Limb (tissue), 2 donors: Measurements from ENCODE around the gene ZBTB11.
A peak's percentile ranks its signal among the peaks of the same experiment; 100 is the strongest.
"Not testable (repeated sequence)": the region's sequence is repeated elsewhere in the genome, so short reads cannot be mapped to it uniquely, and the experiment has no call there.

ENCODE experiments used
- DNase-seq, 2 donors: peaks; one replicate each; pipeline ENCODE4 v3.0.0-alpha.2; 2016; ENCODE audit errors: extremely low spot score in 2 of 2

ZBTB11 gene, protein sequence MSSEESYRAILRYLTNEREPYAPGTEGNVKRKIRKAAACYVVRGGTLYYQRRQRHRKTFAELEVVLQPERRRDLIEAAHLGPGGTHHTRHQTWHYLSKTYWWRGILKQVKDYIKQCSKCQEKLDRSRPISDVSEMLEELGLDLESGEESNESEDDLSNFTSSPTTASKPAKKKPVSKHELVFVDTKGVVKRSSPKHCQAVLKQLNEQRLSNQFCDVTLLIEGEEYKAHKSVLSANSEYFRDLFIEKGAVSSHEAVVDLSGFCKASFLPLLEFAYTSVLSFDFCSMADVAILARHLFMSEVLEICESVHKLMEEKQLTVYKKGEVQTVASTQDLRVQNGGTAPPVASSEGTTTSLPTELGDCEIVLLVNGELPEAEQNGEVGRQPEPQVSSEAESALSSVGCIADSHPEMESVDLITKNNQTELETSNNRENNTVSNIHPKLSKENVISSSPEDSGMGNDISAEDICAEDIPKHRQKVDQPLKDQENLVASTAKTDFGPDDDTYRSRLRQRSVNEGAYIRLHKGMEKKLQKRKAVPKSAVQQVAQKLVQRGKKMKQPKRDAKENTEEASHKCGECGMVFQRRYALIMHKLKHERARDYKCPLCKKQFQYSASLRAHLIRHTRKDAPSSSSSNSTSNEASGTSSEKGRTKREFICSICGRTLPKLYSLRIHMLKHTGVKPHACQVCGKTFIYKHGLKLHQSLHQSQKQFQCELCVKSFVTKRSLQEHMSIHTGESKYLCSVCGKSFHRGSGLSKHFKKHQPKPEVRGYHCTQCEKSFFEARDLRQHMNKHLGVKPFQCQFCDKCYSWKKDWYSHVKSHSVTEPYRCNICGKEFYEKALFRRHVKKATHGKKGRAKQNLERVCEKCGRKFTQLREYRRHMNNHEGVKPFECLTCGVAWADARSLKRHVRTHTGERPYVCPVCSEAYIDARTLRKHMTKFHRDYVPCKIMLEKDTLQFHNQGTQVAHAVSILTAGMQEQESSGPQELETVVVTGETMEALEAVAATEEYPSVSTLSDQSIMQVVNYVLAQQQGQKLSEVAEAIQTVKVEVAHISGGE

DNA sequence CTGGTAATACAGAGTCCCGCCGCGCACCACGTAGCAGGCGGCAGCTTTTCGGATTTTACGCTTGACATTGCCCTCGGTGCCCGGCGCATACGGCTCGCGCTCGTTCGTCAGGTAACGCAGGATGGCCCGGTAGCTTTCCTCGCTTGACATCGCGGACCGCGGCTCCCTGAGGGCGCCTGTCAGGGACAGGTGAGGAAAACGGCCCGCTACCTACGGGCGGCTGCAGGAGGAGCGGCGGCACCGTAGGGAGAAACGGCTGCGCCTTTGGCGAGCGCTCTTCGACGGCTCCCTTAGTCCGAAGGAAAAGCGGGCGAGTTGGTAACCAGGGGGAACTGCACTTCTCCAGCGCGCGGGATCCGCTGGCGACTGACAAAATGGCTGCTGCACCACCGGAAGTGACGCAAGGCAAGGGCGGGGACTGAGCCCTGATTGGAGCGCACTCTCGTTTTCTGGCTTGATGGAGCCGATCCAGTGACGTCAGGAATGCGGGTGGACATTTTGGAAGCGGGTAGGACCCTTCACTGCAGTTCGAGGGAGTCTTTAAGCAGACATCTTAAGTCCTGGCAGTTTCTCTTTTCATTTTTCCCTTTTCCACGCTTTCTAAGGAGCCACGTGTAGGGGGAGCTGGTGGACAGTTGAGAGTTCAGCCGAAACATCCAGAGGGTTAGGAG, at the start of gene ZBTB11:
Gene ZBTB11, minus strand, starts transcription at position 368 of the 671 bp plus-strand sequence. Its CDS starts 218 bp downstream, at position 150.
- DNase-seq: peak; percentile 100

DNA sequence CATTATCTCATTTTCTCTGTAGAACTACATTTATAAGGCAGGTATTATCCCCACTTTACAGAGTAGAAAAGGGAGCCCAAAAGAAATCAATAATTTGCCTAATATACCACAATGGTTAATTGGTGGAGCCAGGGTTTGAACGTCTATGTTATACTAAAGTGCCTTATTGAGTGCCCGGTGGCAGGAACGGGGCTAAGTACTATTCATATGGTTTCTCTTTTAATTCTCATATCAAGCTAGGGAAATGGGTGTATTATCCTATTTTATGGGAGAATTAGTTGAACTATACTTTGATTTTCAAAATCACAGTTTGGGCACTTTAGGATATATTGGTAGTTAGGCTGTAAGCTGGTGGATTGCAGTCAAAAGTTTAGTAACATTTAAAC, 49.0 kb upstream of the ZBTB11 start:
- no peak for DNase-seq

- peak; percentile 27 to 42 for DNase-seq
Observed at GRCh38 chr3:101725194-101725889, 48.4 kb upstream of the ZBTB11 start.

DNA sequence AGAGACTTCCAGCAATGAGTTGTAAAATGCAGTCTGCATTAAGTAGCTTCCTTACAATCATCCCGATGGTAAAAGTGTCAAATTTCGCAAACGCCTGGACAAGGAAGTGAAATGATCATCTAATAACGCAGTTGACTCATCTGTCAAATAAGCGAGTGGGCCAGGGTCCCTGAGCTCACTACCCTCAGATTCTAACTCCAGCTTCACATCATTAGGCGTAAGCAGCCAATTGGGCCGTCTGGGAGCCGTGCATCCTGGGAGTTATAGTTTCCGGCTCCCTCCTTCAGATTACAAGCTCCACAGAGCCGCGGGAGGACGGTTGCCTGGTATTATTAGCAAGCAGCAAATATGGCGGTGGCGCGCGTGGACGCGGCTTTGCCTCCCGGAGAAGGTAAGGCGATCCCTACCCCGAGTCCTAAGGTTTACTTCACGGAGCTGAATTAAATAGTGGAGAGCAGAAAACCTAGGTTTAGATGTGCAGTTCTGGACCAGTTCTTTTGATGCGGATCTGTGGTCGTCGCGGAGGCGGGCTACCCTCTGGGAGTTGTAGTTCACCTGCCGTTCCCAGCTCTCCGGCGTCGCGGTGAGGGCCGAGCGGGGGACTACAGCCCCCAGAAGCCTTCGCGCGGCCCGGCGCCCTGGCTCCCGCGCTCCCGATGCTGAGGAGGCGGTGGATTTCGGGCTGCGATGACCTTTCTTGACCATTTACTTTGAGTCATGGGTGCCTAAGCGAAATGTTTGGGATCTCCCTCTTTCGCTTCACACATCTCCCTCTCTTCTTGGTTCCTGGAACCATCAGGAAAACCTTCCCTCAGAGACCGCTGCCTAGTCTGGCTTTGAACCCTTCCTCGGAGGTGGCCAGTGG, 47.6 kb upstream of the ZBTB11 start, which contains the start of gene CEP97:
Gene CEP97, plus strand, starts transcription at position 286 of the 865 bp plus-strand sequence. Its CDS starts 63 bp downstream, at position 349.
- peak; percentile 93 to 95 for DNase-seq

- no peak for DNase-seq
Observed at GRCh38 chr3:101722394-101723173, 45.7 kb upstream of the ZBTB11 start.

GRCh38 chr3:101720851-101721840, 44.2 kb upstream of the ZBTB11 start:
- no peak for DNase-seq

DNA sequence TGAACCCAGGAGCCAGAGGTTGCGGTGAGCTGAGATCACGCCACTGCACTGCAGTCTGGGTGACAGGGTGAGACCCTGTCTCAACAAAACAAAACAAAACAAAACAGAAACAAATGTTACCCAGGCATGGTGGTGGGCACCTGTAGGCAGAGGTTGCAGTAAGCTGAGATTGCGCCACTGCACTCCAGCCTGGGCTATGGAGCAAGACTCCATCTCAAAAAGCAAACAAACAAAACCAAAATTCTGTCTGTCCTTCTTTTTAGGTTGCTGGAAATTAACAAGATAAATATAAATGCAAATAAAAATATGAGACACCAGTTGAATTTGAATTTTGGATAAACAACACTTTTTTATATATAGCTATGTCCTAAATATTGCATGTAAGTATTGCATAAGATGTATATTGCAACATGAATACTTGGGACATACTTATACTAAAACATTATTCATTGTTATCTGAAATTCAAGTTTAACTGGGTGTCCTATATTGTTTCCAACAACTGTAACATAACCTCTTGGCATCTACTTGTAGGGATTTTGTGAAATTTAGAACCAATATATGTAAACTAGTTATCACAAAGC, 42.8 kb upstream of the ZBTB11 start:
- DNase-seq: no peak

DNA sequence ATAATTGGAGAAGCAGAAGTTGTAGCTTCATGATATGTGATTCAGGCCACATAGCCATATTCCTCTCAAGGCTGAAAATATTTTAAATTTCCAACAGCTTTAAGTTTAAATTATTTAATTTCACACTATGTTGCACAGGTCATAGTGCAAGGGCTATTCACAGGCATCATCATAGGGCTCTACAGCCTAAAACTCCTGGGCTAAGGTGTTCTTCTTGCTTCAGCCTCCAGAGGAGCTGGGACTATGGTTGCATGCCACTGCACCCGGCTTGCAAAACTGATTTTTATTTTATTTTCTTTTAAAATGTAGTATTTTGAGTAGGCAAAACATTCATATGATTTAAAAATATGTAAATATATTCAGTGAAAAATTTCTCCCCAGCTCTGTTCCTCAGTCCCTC, 41.5 kb upstream of the ZBTB11 start:
- DNase-seq: no peak

GRCh38 chr3:101709126-101709525, 32.2 kb upstream of the ZBTB11 start:
- no peak for DNase-seq

GRCh38 chr3:101704639-101705038, 27.7 kb upstream of the ZBTB11 start:
- DNase-seq: not testable (repeated sequence)

DNA sequence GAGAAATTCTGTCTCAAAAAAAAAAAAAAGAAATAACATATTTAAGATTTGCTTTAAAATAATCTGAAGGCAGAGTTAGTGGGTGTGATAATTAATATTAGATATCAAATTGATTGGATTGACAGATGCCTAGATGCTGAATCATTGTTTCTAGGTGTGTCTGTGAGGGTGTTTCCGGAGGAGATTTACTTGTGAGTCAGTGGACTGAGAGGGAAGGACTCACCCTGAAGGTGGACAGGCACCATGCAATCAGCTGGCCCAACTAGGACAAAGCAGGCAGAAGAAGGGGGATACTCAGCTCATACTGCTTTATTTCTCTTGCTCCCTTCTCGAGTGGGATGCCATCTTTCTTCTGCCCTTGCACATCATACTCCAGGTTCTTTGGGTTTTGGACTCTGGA, 26.2 kb upstream of the ZBTB11 start:
- DNase-seq: no peak

DNA sequence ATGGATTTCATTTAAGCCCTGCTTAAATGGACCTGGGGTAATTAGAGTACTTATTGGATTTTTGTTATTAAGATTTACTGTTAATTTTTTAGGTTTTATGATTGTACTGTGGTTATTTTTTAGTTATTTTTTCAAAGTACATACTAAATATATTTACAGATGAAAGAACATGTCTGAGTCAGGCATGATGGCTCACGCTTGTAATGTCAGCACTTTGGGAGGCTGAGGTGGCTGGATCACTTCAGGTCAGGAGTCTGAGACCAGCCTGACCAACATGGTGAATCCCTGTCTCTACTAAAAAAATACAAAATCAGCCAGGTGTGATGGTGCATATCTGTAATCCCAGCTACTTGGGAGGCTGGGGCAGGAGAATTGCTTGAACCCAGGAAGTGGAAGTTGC, 25.8 kb upstream of the ZBTB11 start:
- no peak for DNase-seq

DNA sequence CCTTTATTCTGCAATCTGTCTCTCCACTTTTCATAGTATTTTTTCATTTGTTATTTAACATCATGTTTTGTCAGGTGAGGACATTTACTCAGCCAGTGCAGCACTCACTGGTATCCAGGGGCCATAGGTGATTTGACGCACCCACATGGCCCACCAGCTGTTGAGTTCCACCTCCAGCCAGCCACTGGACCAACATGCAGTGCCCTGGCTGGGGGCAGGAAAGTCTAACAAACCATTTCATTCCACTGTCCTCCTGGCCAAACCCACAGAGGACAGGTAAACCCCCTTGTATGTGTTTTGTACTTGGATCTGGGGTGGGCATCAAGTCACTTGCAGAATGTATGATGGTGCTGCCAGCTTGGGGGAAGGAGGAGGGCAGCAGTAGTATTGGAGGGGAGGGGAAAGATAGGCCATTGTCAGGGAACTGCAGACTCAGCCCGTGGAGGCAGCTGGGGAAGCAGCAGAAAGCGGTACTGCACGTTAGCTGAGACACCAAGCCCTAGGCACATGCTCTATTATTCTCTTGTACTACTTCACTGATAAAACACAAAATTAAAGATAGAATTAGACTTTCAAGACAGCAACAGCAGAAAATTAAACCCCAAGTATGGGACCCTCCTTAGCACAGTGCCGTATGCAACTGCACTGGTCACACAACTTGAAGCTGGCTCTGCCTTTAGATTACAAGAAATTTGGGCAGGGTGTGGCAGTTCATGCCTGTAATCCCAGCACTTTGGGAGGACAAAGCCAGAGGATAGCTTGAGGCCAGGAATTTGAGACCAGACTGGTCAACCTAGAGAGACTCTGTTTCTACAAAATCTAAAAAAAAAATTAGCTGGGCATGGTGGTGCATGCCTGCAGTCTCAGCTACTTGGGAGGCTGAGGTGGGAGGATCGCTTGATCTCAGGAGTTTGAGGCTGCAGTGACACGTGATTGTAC, 25.0 kb upstream of the ZBTB11 start:
- no peak for DNase-seq

GRCh38 chr3:101695779-101696372, 18.9 kb upstream of the ZBTB11 start:
- peak in 1 of 2 donors; percentile 39 for DNase-seq

- not testable (repeated sequence) for DNase-seq
Observed at GRCh38 chr3:101694836-101695235, 17.9 kb upstream of the ZBTB11 start.

GRCh38 chr3:101693540-101693939, 16.6 kb upstream of the ZBTB11 start:
- DNase-seq: not testable (repeated sequence)
